ENCODE results near the gene XCR1. TPM values are rescaled to one million over a fixed set of nuclear protein-coding genes. Genes with fewer than 3 reads are reported as not detected.

XCR1 gene
- total and polyA plus RNA-seq, 2 donors (not counting 3 experiments of a cell fraction or from before 2014, with no cell fraction given) = not detected

GRCh38 chr3:45988804-45989203 lies 38.5 kb downstream of the XCR1 start:
- H2AFZ ChIP-seq (ENCODE audit: low read depth, low read length) = no peak overlapping the region
- BruUV-seq (replicated peaks) = no TSS peak
- peaks cover 38% of the 10 kb centered on the region for H3K79me2 ChIP-seq (ENCODE audit: control insufficient read depth, insufficient read depth, low read length)

GRCh38 chr3:45988362-45988761 lies 38.9 kb downstream of the XCR1 start:
- dilution Hi-C loops (cut with MboI; ENCODE audit: extremely low pct_ligation_motif_present, low sequenced_read_pairs) = no loop called here
- ChIA-PET CTCF (interaction anchor here (1.2 to 2.1 kb wide), 2 partner anchors 50 to 90 kb away, joined by 4 to 8 read pairs; no protein-coding TSS in a partner anchor), POLR2A (no interaction called here)
- H3K27me3 ChIP-seq (ENCODE audit: control insufficient read depth in 2 of 2, insufficient read depth in 2 of 2, low read length in 2 of 2) = no peaks in the 10 kb centered on the region
- H3K4me1 ChIP-seq (ENCODE audit: control insufficient read depth, extremely low read depth, insufficient read depth, low read length) = peaks cover 38% of the 10 kb centered on the region
- no peaks in the 10 kb centered on the region for H4K20me1 ChIP-seq (replicated peaks; ENCODE audit: control insufficient read depth, extremely low read depth, insufficient read depth, low read length)
- no peaks in the 10 kb centered on the region for H3K9me3 ChIP-seq (replicated peaks; ENCODE audit: control insufficient read depth, insufficient read depth, low read length)
- peak overlapping the region; percentile 94 for H3K27ac ChIP-seq (ENCODE audit: insufficient read depth, low read depth, low read length)
- no TSS peak for BruUV-seq (replicated peaks)
- TF ChIP-seq FOS (IDR thresholded peaks at IDR 0.05; ENCODE audit: borderline replicate concordance, insufficient read depth, low read length) (no peak), CTCF (IDR thresholded peaks at IDR 0.05; ENCODE audit: extremely low read depth in 1 of 2, insufficient read depth in 1 of 2, low read depth in 1 of 2, low read length in 2 of 2) (no peak), GATA2 (IDR thresholded peaks at IDR 0.05; ENCODE audit: insufficient read depth, insufficient read length, low read depth, low read length) (no peak), MYC (IDR thresholded peaks at IDR 0.05; ENCODE audit: low read depth, low read length) (no peak), POLR2A (IDR thresholded peaks at IDR 0.05; ENCODE audit: low read depth, low read length) (no peak), JUN (IDR thresholded peaks at IDR 0.05; ENCODE audit: borderline replicate concordance, insufficient read depth, insufficient read length, low read depth) (no peak), EZH2 (IDR thresholded peaks at IDR 0.05; ENCODE audit: borderline replicate concordance, low read depth, low read length, severe bottlenecking) (no peak), POLR2AphosphoS5 (IDR thresholded peaks at IDR 0.05; ENCODE audit: insufficient read depth, low read depth, low read length) (no peak), MAX (IDR thresholded peaks at IDR 0.05; ENCODE audit: insufficient read depth, insufficient read length) (no peak)
- H2AFZ ChIP-seq (ENCODE audit: low read depth, low read length) = no peak overlapping the region
- DNase-seq (ENCODE audit: low read depth, low spot score) (no peak), FAIRE-seq (peak; percentile 42)
- peak overlapping the region; percentile 11 for H3K4me2 ChIP-seq (ENCODE audit: insufficient read depth, low read length)
- H3K36me3 ChIP-seq (ENCODE audit: control insufficient read depth in 2 of 2, extremely low read depth in 1 of 2, insufficient read depth in 2 of 2, low read length in 2 of 2) = peaks cover 3 to 5% of the 10 kb centered on the region in 2 experiments
- no peak overlapping the region for H3K4me3 ChIP-seq (replicated peaks in 1 of 3; ENCODE audit: insufficient read depth in 1 of 3, low read depth in 1 of 3, low read length in 3 of 3)
- H3K9me1 ChIP-seq (replicated peaks; ENCODE audit: control insufficient read depth, extremely low read depth, insufficient read depth, low read length) = no peaks in the 10 kb centered on the region
- intact Hi-C loops (cut with micrococcal nuclease) = loop anchor here (5.0 kb wide), 1 partner anchor 89 kb away; no protein-coding TSS in a partner anchor
- peaks cover 34% of the 10 kb centered on the region for H3K79me2 ChIP-seq (ENCODE audit: control insufficient read depth, insufficient read depth, low read length)
- H3K9ac ChIP-seq (replicated peaks; ENCODE audit: extremely low read depth, insufficient read depth, low read length) = peak overlapping the region; percentile 70

More at GRCh38 chr3:45988804-45989203, 38.5 kb downstream of the XCR1 start:
- DNase-seq (ENCODE audit: low read depth, low spot score) = peak; percentile 78
- H3K4me1 ChIP-seq (ENCODE audit: control insufficient read depth, extremely low read depth, insufficient read depth, low read length) = peaks cover 38% of the 10 kb centered on the region
- no peaks in the 10 kb centered on the region for H3K9me3 ChIP-seq (replicated peaks; ENCODE audit: control insufficient read depth, insufficient read depth, low read length)
- dilution Hi-C loops (cut with MboI; ENCODE audit: extremely low pct_ligation_motif_present, low sequenced_read_pairs) (no loop called here), intact Hi-C loops (cut with micrococcal nuclease) (loop anchor here (5.0 kb wide), 1 partner anchor 88 kb away; no protein-coding TSS in a partner anchor)
- peaks cover 3 to 4% of the 10 kb centered on the region in 2 experiments for H3K36me3 ChIP-seq (ENCODE audit: control insufficient read depth in 2 of 2, extremely low read depth in 1 of 2, insufficient read depth in 2 of 2, low read length in 2 of 2)
- TF ChIP-seq JUN (IDR thresholded peaks at IDR 0.05; ENCODE audit: borderline replicate concordance, insufficient read depth, insufficient read length, low read depth) (peak; percentile 71), FOS (IDR thresholded peaks at IDR 0.05; ENCODE audit: borderline replicate concordance, insufficient read depth, low read length) (peak; percentile 79), MYC (IDR thresholded peaks at IDR 0.05; ENCODE audit: low read depth, low read length) (no peak)
- H3K4me3 ChIP-seq (replicated peaks in 1 of 3; ENCODE audit: insufficient read depth in 1 of 3, low read depth in 1 of 3, low read length in 3 of 3) = no peak overlapping the region
- POLR2A ChIA-PET = no interaction called here
- peak overlapping the region; percentile 20 for H3K9ac ChIP-seq (replicated peaks; ENCODE audit: extremely low read depth, insufficient read depth, low read length)
- H4K20me1 ChIP-seq (replicated peaks; ENCODE audit: control insufficient read depth, extremely low read depth, insufficient read depth, low read length) = no peaks in the 10 kb centered on the region
- no peaks in the 10 kb centered on the region for H3K9me1 ChIP-seq (replicated peaks; ENCODE audit: control insufficient read depth, extremely low read depth, insufficient read depth, low read length)
- no peaks in the 10 kb centered on the region for H3K27me3 ChIP-seq (ENCODE audit: control insufficient read depth in 2 of 2, insufficient read depth in 2 of 2, low read length in 2 of 2)
- CTCF ChIA-PET = no interaction called here
- FAIRE-seq = peak; percentile 93
- peak overlapping the region; percentile 94 for H3K27ac ChIP-seq (ENCODE audit: insufficient read depth, low read depth, low read length)
- peak overlapping the region; percentile 11 for H3K4me2 ChIP-seq (ENCODE audit: insufficient read depth, low read length)
